ENCODE data around the gene EYS. TPM values are rescaled to one million over a fixed set of nuclear protein-coding genes. Genes with fewer than 3 reads are reported as not detected.

EYS gene
- total RNA-seq, 2 donors from 2014 or later, result 0.18 to 3.5 TPM

GRCh38 chr6:64062960-64063683, 1643.9 kb downstream of the EYS start:
- Histone ChIP-seq H3K36me3 (no peaks in the 10 kb centered on the region), H3K4me3 (no peak overlapping the region), H3K4me1 (replicated peaks) (no peaks in the 10 kb centered on the region), H3K27me3 (replicated peaks; ENCODE audit: insufficient read depth) (no peaks in the 10 kb centered on the region), H3K9me3 (no peaks in the 10 kb centered on the region), H3K27ac (no peak overlapping the region)
- intact Hi-C loops (cut with DNase I), result no loop called here
- 96% methylated on average over 5 of the region's 5 CpGs for WGBS
- no peak for TF ChIP-seq POLR2A (IDR thresholded peaks at IDR 0.05)
- TF ChIP-seq POLR2AphosphoS5 (IDR thresholded peaks at IDR 0.05), result no peak
- TF ChIP-seq CTCF (IDR thresholded peaks at IDR 0.05), result no peak
- DNase-seq (ENCODE audit: low spot score), result no peak

- no peak overlapping the region for H3K4me3 ChIP-seq
- intact Hi-C loops (cut with DNase I), result no loop called here
- no peaks in the 10 kb centered on the region for H3K36me3 ChIP-seq
- no peak for DNase-seq (ENCODE audit: low spot score)
- H3K27me3 ChIP-seq (replicated peaks; ENCODE audit: insufficient read depth), result no peaks in the 10 kb centered on the region
- 0% methylated on average over 1 of the region's 1 CpG for WGBS
- TF ChIP-seq POLR2AphosphoS5 (IDR thresholded peaks at IDR 0.05), result no peak
- no peak for TF ChIP-seq CTCF (IDR thresholded peaks at IDR 0.05)
- no peak for TF ChIP-seq POLR2A (IDR thresholded peaks at IDR 0.05)
- no peak overlapping the region for H3K27ac ChIP-seq
- H3K9me3 ChIP-seq, result no peaks in the 10 kb centered on the region
- H3K4me1 ChIP-seq (replicated peaks), result no peaks in the 10 kb centered on the region
Observed at GRCh38 chr6:64054861-64055260, 1652.2 kb downstream of the EYS start.

- Histone ChIP-seq H3K36me3 (no peaks in the 10 kb centered on the region), H3K27me3 (replicated peaks; ENCODE audit: insufficient read depth) (no peaks in the 10 kb centered on the region), H3K27ac (no peak overlapping the region), H3K4me3 (no peak overlapping the region), H3K4me1 (replicated peaks) (no peaks in the 10 kb centered on the region), H3K9me3 (no peaks in the 10 kb centered on the region)
- intact Hi-C loops (cut with DNase I), result no loop called here
- TF ChIP-seq POLR2A (IDR thresholded peaks at IDR 0.05), result no peak
- no peak for TF ChIP-seq POLR2AphosphoS5 (IDR thresholded peaks at IDR 0.05)
- TF ChIP-seq CTCF (IDR thresholded peaks at IDR 0.05), result no peak
- 0% methylated on average over 1 of the region's 1 CpG for WGBS
- DNase-seq (ENCODE audit: low spot score), result no peak
Observed at GRCh38 chr6:64050590-64050989, 1656.4 kb downstream of the EYS start.

DNA sequence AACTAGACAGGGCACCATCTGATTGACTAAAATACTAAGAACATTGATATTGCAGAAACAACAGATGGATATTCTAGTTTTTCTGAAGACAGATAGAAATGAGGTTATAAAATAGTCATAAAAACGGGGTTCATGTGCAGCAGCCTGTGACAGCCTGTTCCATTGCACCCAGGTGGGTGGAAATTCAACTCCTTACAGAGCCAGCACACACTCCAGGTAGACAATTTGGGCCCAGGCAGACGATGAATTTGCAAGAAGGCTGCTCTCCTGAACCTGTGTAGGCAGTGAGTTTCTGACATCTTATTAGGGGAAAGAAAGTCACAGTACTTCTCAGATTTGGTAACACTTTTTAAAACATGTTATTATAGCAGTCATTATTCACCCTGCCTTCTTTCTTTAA, 1657.3 kb downstream of the EYS start:
- TF ChIP-seq POLR2AphosphoS5 (IDR thresholded peaks at IDR 0.05) (no peak), CTCF (IDR thresholded peaks at IDR 0.05) (no peak), POLR2A (IDR thresholded peaks at IDR 0.05) (no peak)
- Histone ChIP-seq H3K36me3 (no peaks in the 10 kb centered on the region), H3K27me3 (replicated peaks; ENCODE audit: insufficient read depth) (no peaks in the 10 kb centered on the region), H3K9me3 (no peaks in the 10 kb centered on the region), H3K4me1 (replicated peaks) (no peaks in the 10 kb centered on the region), H3K4me3 (no peak overlapping the region), H3K27ac (no peak overlapping the region)
- intact Hi-C loops (cut with DNase I), result no loop called here
- DNase-seq (ENCODE audit: low spot score), result no peak
- 37% methylated on average over 2 of the region's 2 CpGs for WGBS

DNA sequence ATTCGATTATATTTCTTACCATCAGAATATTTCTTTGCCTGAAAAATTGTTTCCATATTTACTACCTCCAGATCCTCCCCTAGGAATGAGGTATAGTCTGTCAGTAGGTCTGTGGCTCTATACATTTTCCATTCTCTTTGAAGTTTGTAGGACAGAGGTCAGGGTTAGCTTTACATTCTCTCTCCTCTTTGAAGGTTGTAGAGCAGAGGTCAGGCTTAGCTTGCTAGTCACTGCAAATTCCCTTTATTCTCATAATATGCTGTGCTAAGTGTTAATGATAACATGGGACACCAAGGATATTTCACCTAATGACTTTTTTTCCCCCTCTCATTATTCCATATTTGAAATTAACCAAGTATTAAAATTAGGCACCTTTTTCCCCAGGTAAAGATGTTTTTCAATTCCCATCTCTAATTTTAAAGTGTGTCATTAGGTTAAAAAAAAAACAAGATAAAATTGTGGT, 1660.2 kb downstream of the EYS start:
- DNase-seq (ENCODE audit: low spot score), result no peak
- intact Hi-C loops (cut with DNase I), result no loop called here
- no peak overlapping the region for H3K4me3 ChIP-seq
- H3K27ac ChIP-seq, result no peak overlapping the region
- no peaks in the 10 kb centered on the region for H3K27me3 ChIP-seq (replicated peaks; ENCODE audit: insufficient read depth)
- TF ChIP-seq POLR2A (IDR thresholded peaks at IDR 0.05) (no peak), POLR2AphosphoS5 (IDR thresholded peaks at IDR 0.05) (no peak), CTCF (IDR thresholded peaks at IDR 0.05) (no peak)
- H3K36me3 ChIP-seq, result no peaks in the 10 kb centered on the region
- WGBS, result 88% methylated on average over 1 of the region's 1 CpG
- no peaks in the 10 kb centered on the region for H3K4me1 ChIP-seq (replicated peaks)
- H3K9me3 ChIP-seq, result no peaks in the 10 kb centered on the region
